D721Med (cell line): ENCODE data around the gene PCED1B.

ENCODE experiments used
- DNase-seq: peaks from one replicate; pipeline ENCODE4 v3.0.0; 2011; ENCODE audit warnings: low spot score; ENCODE audit not compliant: insufficient read length
- FAIRE-seq: peaks from 2 replicates; lab custom pipeline; 2011; peaks lifted over from hg19 to GRCh38; lab: Jason Lieb, UNC
- TF ChIP-seq, protein P1 (sequence below): IDR thresholded peaks from 2 replicates; pipeline ENCODE4 v1.5.1; 2012; ENCODE audit warnings: mild to moderate bottlenecking, control low read depth; ENCODE audit not compliant: insufficient read depth; ENCODE audit errors: missing control alignments

PCED1B gene

GRCh38 chr12:47235258-47236040 lies 156.0 kb downstream of the PCED1B start:
- no peak for DNase-seq
- FAIRE-seq = no peak
- TF ChIP-seq, protein P1, sequence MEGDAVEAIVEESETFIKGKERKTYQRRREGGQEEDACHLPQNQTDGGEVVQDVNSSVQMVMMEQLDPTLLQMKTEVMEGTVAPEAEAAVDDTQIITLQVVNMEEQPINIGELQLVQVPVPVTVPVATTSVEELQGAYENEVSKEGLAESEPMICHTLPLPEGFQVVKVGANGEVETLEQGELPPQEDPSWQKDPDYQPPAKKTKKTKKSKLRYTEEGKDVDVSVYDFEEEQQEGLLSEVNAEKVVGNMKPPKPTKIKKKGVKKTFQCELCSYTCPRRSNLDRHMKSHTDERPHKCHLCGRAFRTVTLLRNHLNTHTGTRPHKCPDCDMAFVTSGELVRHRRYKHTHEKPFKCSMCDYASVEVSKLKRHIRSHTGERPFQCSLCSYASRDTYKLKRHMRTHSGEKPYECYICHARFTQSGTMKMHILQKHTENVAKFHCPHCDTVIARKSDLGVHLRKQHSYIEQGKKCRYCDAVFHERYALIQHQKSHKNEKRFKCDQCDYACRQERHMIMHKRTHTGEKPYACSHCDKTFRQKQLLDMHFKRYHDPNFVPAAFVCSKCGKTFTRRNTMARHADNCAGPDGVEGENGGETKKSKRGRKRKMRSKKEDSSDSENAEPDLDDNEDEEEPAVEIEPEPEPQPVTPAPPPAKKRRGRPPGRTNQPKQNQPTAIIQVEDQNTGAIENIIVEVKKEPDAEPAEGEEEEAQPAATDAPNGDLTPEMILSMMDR = no peak

DNA sequence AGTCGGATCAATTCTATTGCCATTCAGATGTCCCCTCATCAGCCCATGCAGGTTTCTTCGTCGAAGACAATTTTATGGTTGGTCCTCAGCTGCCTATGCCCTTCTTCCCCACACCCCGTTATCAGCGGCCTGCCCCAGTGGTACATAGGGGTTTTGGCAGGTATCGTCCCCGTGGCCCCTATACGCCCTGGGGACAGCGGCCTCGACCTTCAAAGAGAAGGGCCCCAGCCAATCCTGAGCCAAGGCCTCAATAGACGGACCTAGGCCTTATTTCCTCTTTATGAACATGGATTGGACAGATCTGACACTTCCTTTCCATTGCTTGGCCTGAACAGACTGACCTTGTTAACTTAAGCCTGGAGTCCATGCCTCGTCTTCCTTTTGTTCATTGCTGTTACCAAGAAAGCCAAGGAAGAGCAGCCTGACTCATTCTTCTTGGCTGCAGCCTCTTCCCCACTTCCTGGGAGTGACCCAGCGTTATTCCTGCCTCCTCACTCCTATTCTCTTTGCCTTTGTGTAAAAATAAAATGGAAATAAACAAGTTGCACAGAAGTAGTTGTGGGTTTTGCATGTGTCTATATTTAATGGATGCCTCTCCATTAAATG lies 156.8 kb downstream of the PCED1B start:
- DNase-seq (no peak), FAIRE-seq (no peak)
- TF ChIP-seq, protein P1 = no peak

DNA sequence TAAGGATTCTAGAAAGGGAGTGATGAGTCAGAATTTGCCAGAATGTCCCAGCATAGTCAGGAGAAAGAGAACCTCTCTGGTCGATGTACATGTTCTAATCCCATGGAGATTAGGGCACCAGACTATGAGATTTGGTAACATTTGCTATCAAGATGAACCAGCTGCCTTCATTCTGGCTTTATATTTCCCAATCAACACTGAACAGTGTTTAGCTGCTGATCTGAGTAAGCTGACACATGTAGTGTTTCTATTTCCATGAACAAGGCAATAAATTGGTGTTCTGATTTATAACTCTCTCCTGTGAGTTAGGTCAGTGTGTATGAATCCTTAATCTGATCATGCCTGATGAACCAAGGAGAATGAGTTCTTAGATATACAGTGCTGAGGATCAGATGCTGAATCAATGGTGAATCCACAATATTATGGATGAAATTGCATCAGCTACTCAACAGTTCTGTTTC lies 158.4 kb downstream of the PCED1B start:
- no peak for DNase-seq
- TF ChIP-seq, protein P1 = no peak
- FAIRE-seq = no peak

GRCh38 chr12:47238669-47239114 lies 159.3 kb downstream of the PCED1B start:
- FAIRE-seq (no peak), DNase-seq (no peak)
- TF ChIP-seq, protein P1 = no peak

- TF ChIP-seq, protein P1 = no peak
- no peak for DNase-seq
Observed at GRCh38 chr12:47242426-47242825, 163.0 kb downstream of the PCED1B start.

GRCh38 chr12:47244835-47245234 lies 165.4 kb downstream of the PCED1B start:
- TF ChIP-seq, protein P1 = no peak
- DNase-seq = no peak
- no peak for FAIRE-seq

More at GRCh38 chr12:47242426-47242825, 163.0 kb downstream of the PCED1B start:
- no peak for FAIRE-seq

DNA sequence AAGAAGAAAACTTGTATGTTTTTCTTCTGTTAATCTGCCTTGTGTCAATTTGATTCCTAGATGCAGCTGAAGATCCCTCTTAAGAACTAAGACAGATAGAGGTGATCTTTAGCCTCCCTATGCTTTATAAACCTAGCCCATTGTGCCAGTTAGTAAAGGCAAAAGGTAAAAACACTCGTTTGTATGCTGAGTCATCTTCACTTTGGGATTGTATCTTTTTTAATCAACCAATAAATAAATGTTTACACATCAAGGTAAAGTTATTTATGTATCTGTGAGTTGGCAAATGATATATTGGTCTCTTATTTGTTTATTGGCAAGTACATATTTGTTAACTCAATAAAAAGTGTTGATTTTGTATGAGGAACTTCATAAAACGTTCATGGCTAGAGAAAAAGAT lies 166.2 kb downstream of the PCED1B start:
- FAIRE-seq (no peak), DNase-seq (no peak)
- TF ChIP-seq, protein P1 = no peak
